Stimulated activated CD4-positive, alpha-beta T cell treated with anti-CD3 and anti-CD28 coated beads, Interleukin-15, amount 100 ng/mL, for 24 hours (primary cell): Measurements from ENCODE around the gene AGBL1.

Source experiments
- DNase-seq: peaks from one replicate; pipeline ENCODE4 v3.0.0-alpha.2; 2020

AGBL1 gene

DNA sequence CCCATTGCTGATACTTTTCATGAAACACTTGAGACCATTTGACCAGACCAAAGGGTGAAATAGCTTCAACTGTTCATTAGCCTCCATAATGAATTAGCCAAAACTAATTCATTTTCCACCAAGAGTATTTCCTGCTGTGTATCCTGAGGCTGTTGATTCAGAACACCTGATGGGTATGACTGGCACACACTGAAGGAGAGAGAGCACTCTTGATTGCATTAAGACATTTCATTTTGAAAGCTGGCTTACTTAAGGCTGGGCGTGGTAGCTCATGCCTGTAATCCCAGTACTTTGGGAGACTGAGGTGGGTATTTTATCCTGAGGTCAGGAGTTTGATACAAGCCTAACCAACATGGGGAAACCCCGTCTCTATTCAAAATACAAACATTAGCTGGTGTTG lies 175.6 kb downstream of the AGBL1 start:
- DNase-seq, result no peak

DNA sequence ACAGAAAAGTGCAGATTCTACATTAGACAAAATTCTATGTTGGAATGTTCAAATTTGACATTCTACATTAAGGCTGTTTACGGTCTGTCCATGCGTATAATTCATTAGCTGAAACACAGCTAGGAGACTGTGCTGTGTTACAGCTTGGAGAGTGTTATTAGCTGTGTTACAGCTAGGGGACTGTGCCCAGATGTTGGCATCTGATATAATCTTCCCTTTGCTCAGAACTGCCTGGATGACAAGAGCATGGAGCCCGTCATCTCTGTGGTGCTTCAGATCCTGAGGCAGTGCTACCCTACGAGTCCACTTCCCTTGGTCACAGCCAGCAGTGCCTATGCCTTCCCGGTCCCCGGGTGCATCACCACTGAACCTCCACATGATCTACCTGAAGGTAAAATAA lies 177.0 kb downstream of the AGBL1 start:
- DNase-seq, result no peak

DNA sequence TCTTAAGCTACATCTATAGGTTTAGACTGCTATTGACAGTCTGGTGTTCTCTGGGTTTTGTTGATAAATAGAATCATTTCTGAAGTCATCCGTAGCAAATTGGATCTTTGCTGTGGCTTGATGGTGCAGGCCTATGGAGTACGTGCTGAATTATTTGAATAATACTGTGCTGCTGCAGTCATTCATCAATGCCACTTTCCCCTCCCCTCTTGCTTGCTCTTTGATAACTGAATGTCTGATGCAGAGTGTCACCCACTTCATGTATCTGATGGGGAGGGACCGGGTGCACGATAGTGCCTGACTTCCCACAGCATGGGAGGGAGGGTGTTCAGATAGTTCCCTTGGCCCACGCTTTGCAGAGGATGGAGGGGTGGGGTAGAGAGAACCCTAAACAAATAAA lies 179.9 kb downstream of the AGBL1 start:
- no peak for DNase-seq

DNA sequence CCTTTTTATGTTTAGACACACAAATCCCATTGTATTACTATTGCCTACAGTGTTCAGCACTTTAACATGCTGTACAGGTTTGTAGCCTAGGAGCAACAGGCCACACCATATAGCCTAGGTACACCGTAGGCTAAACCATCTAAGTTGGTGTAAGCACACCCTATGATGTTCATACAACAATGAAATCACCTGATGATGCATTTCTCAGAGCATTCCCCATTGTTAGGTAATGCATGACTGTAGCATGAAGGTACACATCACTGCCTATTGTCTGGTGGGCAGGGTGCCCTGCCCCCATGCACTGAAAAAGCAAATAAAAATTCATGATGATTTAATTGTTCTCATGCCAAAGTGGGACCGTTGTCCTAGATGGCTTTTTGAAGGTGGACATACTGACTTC lies 183.6 kb downstream of the AGBL1 start:
- no peak for DNase-seq

DNA sequence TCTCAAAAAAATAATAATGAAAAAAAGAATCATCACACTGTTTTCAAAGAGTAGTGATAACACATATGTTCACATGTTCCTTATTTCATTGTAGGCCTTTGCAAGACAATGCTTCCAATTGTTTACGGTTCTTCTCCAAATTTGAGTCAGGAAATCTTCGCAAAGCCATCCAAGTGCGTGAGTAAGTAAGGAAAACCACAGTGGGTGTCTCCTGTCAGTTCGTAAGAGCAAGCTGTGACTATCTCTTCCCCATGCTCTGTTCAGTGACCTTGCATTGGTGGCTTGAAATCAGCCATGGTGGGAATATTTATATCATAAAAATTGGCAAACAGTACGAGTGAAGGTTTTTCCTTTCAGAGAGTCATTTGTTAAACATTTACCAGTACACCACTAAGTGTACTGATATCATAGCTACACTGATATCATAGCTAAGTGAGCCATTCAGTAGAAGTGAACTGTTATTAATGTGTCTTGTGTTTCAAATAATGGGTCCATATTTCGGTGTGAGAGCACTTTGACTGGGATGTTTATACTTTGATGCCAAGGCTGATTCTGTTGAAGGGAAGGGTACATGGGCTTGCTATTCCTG lies 187.3 kb downstream of the AGBL1 start:
- no peak for DNase-seq

- no peak for DNase-seq
Measured at GRCh38 chr15:86267892-86268291, 188.2 kb downstream of the AGBL1 start.

- DNase-seq, result no peak
Measured at GRCh38 chr15:86268558-86268957, 188.9 kb downstream of the AGBL1 start.

DNA sequence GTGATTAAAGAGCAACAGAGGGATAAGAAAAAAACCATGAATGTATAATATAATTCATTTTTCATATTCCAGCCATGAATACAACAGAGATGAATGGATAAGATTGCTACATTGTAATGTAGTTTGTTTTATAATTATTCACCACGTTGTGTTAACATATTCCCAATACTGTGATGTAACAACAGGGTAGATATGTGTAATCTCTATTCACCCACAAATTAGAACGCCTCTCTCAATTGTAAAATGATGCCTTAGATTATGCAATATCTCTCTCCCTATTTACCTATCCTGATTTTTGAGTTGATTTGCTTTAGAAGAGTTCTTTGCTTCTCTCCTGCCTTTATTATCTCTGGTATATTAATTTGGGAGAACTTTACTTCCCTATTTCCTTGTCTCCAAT lies 193.6 kb downstream of the AGBL1 start:
- no peak for DNase-seq

GRCh38 chr15:86275361-86275760 lies 195.7 kb downstream of the AGBL1 start:
- DNase-seq, result no peak

- DNase-seq, result no peak
Measured at GRCh38 chr15:86278586-86278985, 198.9 kb downstream of the AGBL1 start.

GRCh38 chr15:86284635-86285034 lies 205.0 kb downstream of the AGBL1 start:
- no peak for DNase-seq

DNA sequence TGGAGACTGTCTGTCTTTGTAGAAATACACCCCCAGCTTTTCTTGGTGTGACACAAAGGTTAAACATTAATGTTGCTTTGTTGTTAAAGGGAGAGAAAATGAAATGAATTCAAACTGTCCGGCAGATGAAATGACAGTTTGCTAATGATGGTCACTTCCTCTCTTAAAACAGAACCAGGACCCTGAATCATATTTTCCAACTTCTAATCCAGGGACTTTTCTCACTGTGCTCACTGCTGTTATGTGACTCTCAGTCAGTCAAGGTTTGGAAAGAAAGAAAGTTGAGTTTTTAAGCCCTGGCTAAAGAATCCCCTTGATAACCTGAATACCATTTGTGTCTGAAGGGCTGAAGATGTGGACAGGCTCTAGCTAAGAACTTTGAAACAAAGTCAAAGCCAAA lies 215.8 kb downstream of the AGBL1 start:
- DNase-seq, result no peak

DNA sequence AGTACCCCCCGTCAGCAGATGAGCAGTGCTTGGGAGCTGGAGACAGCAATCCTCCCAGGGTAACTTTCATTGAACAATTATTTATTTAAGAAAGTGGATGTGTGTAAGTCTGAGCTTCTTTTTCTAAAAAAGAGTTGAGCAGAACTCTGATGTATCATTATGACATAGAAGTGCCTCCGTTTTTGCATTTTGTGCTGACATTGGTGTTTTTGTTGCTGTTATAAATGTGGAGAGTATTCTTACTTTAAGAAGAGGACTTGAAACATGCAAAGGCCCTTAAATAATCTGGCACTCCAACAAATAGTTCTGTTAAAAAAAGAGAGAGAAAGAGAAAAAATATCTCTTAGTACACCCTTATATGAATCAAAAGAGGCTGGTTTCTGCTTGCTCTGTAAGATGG lies 217.1 kb downstream of the AGBL1 start:
- no peak for DNase-seq

- no peak for DNase-seq
Measured at GRCh38 chr15:86300390-86301125, 220.9 kb downstream of the AGBL1 start.

DNA sequence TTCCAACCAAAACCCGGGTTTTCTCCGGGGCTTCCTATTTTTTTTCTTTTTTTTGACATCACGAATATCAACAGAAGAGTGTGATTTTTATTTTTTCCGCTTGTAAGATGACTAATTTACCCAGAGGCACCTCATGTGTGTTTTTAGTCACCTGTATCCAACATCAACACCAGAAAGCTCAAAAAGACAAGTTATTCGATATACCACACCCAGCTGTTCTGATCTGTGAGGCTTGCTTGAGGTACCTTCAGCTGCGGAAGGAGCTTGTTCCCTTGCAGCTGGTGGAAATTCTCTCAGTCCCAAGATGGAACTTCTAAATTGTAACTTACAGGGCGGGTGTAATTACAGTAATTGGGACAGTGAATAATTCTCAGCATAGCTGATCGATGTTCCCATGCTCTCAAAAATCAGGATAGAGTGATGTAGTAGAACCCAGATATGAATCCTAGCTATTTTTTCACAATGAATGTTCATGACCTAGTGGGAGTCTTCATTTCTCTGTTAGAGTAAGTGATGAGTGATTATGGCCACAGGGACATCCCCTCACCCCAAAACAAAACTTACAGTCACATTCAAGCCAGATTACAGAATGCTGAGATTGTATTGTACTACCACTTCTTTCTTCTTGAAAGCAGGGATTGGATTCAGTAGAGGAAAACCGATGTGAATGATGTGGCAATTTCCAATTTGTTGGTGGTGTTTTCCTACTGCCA lies 232.1 kb downstream of the AGBL1 start:
- DNase-seq, result no peak

GRCh38 chr15:86312486-86312885 lies 232.8 kb downstream of the AGBL1 start:
- no peak for DNase-seq

GRCh38 chr15:86316216-86316615 lies 236.5 kb downstream of the AGBL1 start:
- no peak for DNase-seq

- no peak for DNase-seq
Measured at GRCh38 chr15:86316726-86317383, 237.2 kb downstream of the AGBL1 start.

GRCh38 chr15:86317384-86317740 lies 237.7 kb downstream of the AGBL1 start:
- no peak for DNase-seq

GRCh38 chr15:86322629-86323028 lies 243.0 kb downstream of the AGBL1 start:
- no peak for DNase-seq

- no peak for DNase-seq
Measured at GRCh38 chr15:86327230-86327865, 247.7 kb downstream of the AGBL1 start.

- no peak for DNase-seq
Measured at GRCh38 chr15:86328658-86329057, 249.0 kb downstream of the AGBL1 start.

GRCh38 chr15:86329311-86330013 lies 249.8 kb downstream of the AGBL1 start:
- DNase-seq, result no peak
